Endothelial cell of umbilical vein (primary cell): ENCODE data around the gene SMAD3. TPM values are rescaled to one million over a fixed set of nuclear protein-coding genes. Genes with fewer than 3 reads are reported as not detected.

ENCODE experiments used
- BruUV-seq: library from RNA; stranded (reverse); fragments of 400-500 nt; replicated peaks from 2 replicates; lab custom pipeline; 2021; lab: Mats Ljungman, UMichigan
- CTCF ChIA-PET: fragments of 300-600, 350-600 bp; sonication (Branson Sonifier 250); formaldehyde crosslinking; loops from one replicate; lab custom pipeline; 2021; ENCODE audit warnings: antibody characterized with exemption, inconsistent platforms; lab: Charles Lee
- POLR2A ChIA-PET: fragments of 300-600, 350-600 bp; sonication (Branson Sonifier 250); formaldehyde crosslinking; loops from one replicate; lab custom pipeline; 2021; ENCODE audit warnings: antibody characterized with exemption, inconsistent platforms; lab: Charles Lee
- DNase-seq: peaks from one replicate; pipeline ENCODE4 v3.0.0-alpha.2; 2011; ENCODE audit warnings: low read depth, low spot score
- FAIRE-seq: peaks from 2 replicates; lab custom pipeline; 2011; peaks lifted over from hg19 to GRCh38; lab: Jason Lieb, UNC
- H2AFZ ChIP-seq: 2 replicates; pipeline ENCODE4 v1.6.0; 2012; ENCODE audit warnings: low read depth, low read length, control low read depth, inconsistent platforms
- H3K27ac ChIP-seq: 2 replicates; pipeline ENCODE4 v1.5.1; 2011; ENCODE audit warnings: low read depth, mild to moderate bottlenecking, control low read depth, low read length, moderate library complexity; ENCODE audit not compliant: insufficient read depth
- H3K27me3 ChIP-seq, 2 experiments: 2 replicates each; pipeline versions ENCODE4 v1.6.0 to v1.6.1; 2011; ENCODE audit warnings: low read length in 2 of 2, mixed read lengths in 1 of 2; ENCODE audit not compliant: control insufficient read depth in 2 of 2, insufficient read depth in 2 of 2
- H3K36me3 ChIP-seq, 2 experiments: 2 replicates in 1 of 2; 3 replicates in 1 of 2; pipeline ENCODE4 v1.5.1; 2011; ENCODE audit warnings: low read length in 2 of 2, mild to moderate bottlenecking in 1 of 2, moderate library complexity in 1 of 2; ENCODE audit not compliant: control insufficient read depth in 2 of 2, insufficient read depth in 2 of 2; ENCODE audit errors: extremely low read depth in 1 of 2
- H3K4me1 ChIP-seq: 3 replicates; pipeline ENCODE4 v1.5.1; 2011; ENCODE audit warnings: mild to moderate bottlenecking, low read length; ENCODE audit not compliant: control insufficient read depth, insufficient read depth; ENCODE audit errors: extremely low read depth
- H3K4me2 ChIP-seq: 2 replicates; pipeline ENCODE4 v1.6.1; 2011; ENCODE audit warnings: low read length, control low read depth, mixed read lengths; ENCODE audit not compliant: insufficient read depth
- H3K4me3 ChIP-seq, 3 experiments: fragments of 200-600 bp in 1 of 3; sonication (generic), shearing (Covaris generic) in 1 of 3; replicated peaks in 1 of 3; 2 replicates each; pipeline ENCODE4 v1.5.1; 2011 to 2016; ENCODE audit warnings: control low read depth in 3 of 3, low read length in 3 of 3, mild to moderate bottlenecking in 2 of 3, inconsistent platforms in 1 of 3, low read depth in 1 of 3, moderate library complexity in 1 of 3; ENCODE audit not compliant: insufficient read depth in 1 of 3
- H3K79me2 ChIP-seq: 2 replicates; pipeline ENCODE4 v1.6.0; 2012; ENCODE audit warnings: low read length, inconsistent platforms; ENCODE audit not compliant: control insufficient read depth, insufficient read depth
- H3K9ac ChIP-seq: replicated peaks from 2 replicates; pipeline ENCODE3; 2011; ENCODE audit warnings: low read length, control low read depth; ENCODE audit not compliant: insufficient read depth; ENCODE audit errors: extremely low read depth
- H3K9me1 ChIP-seq: replicated peaks from 3 replicates; pipeline ENCODE4 v1.6.0; 2011; ENCODE audit warnings: mild to moderate bottlenecking, low read length; ENCODE audit not compliant: control insufficient read depth, insufficient read depth; ENCODE audit errors: extremely low read depth
- H3K9me3 ChIP-seq: replicated peaks from 2 replicates; pipeline ENCODE4 v1.5.1; 2012; ENCODE audit warnings: low read length, inconsistent platforms; ENCODE audit not compliant: control insufficient read depth, insufficient read depth
- H4K20me1 ChIP-seq: replicated peaks from 2 replicates; pipeline ENCODE3; 2011; ENCODE audit warnings: mild to moderate bottlenecking, low read length; ENCODE audit not compliant: control insufficient read depth, insufficient read depth; ENCODE audit errors: extremely low read depth
- CTCF ChIP-seq, 2 donors: IDR thresholded peaks; 1 replicate in 1 of 2; 2 replicates in 1 of 2; pipeline ENCODE4 v1.5.1; 2011; ENCODE audit warnings: low read length in 2 of 2, mild to moderate bottlenecking in 2 of 2, moderate library complexity in 2 of 2, control low read depth in 1 of 2, inconsistent platforms in 1 of 2, low read depth in 1 of 2; ENCODE audit not compliant: insufficient read depth in 1 of 2; ENCODE audit errors: extremely low read depth in 1 of 2
- EZH2 ChIP-seq: IDR thresholded peaks from 2 replicates; pipeline ENCODE4 v1.6.1; 2012; ENCODE audit warnings: borderline replicate concordance, low read depth, mild to moderate bottlenecking, moderate library complexity, low read length, inconsistent platforms; ENCODE audit not compliant: severe bottlenecking
- FOS ChIP-seq: IDR thresholded peaks from 2 replicates; pipeline ENCODE4 v1.6.1; 2011; ENCODE audit warnings: mild to moderate bottlenecking, low read length, moderate library complexity, borderline replicate concordance; ENCODE audit not compliant: insufficient read depth
- GATA2 ChIP-seq: IDR thresholded peaks from 2 replicates; pipeline ENCODE4 v1.7.0; 2011; ENCODE audit warnings: low read depth, mild to moderate bottlenecking, moderate library complexity, mixed read lengths, low read length; ENCODE audit not compliant: insufficient read length, insufficient read depth
- JUN ChIP-seq: IDR thresholded peaks from 2 replicates; pipeline ENCODE4 v1.6.1; 2011; ENCODE audit warnings: borderline replicate concordance, low read depth; ENCODE audit not compliant: insufficient read length, insufficient read depth
- MAX ChIP-seq: IDR thresholded peaks from 2 replicates; pipeline ENCODE4 v1.6.1; 2011; ENCODE audit not compliant: insufficient read depth, insufficient read length
- MYC ChIP-seq: IDR thresholded peaks from one replicate; pipeline ENCODE4 v1.6.1; 2011; ENCODE audit warnings: mild to moderate bottlenecking, low read depth, low read length
- POLR2A ChIP-seq: IDR thresholded peaks from 2 replicates; pipeline ENCODE4 v1.6.1; 2012; ENCODE audit warnings: low read depth, mild to moderate bottlenecking, control low read depth, low read length
- POLR2AphosphoS5 ChIP-seq: IDR thresholded peaks from 2 replicates; pipeline ENCODE4 v1.6.1; 2012; ENCODE audit warnings: low read depth, mild to moderate bottlenecking, control low read depth, low read length, moderate library complexity; ENCODE audit not compliant: insufficient read depth
- dilution Hi-C: fragments of 300-500 bp; cut with MboI; formaldehyde crosslinking; loops from one replicate; pipeline ENCODE4 v1.15.0; 2019; ENCODE audit warnings: low sequenced_read_pairs; ENCODE audit not compliant: extremely low pct_ligation_motif_present
- intact Hi-C: fragments of 100-400 bp; cut with micrococcal nuclease; formaldehyde crosslinking; loops from one replicate; pipeline ENCODE4 v1.10.0; 2022
- polyA plus RNA-seq, 4 experiments: library from polyadenylated mRNA; depleted of rRNA in 3 of 4; stranded (reverse) in 3 of 4; unstranded in 1 of 4; fragments of >200 nt; gene quantifications; 2 replicates each; pipeline versions ENCODE4 v1.2.1 to v1.2.3, GENCODE V29; 2011 to 2012; ENCODE audit warnings: missing spikeins in 1 of 4
- total RNA-seq: library from RNA; stranded (reverse); gene quantifications from 2 replicates; pipeline ENCODE4 v1.2.3, GENCODE V29; 2021

Gene SMAD3
- total and polyA plus RNA-seq, 2 donors (not counting 3 experiments of a cell fraction or from before 2014, with no cell fraction given), result 56.4 to 88.2 TPM

GRCh38 chr15:67190813-67191212 lies 125.4 kb downstream of the SMAD3 start:
- no peak overlapping the region for H3K27ac ChIP-seq

More at GRCh38 chr15:67190813-67191212, 125.4 kb downstream of the SMAD3 start:
- no peak for DNase-seq
- FAIRE-seq, result no peak
- peaks cover 38 to 45% of the 10 kb centered on the region in 2 experiments for H3K36me3 ChIP-seq
- H3K4me3 ChIP-seq, result no peak overlapping the region
- no peaks in the 10 kb centered on the region for H3K9me1 ChIP-seq
- TF ChIP-seq FOS (no peak), MYC (no peak), CTCF (IDR thresholded peaks at IDR 0.05; ENCODE audit: extremely low read depth in 1 of 2, insufficient read depth in 1 of 2, low read depth in 1 of 2, low read length in 2 of 2) (no peak), GATA2 (no peak), JUN (no peak), POLR2AphosphoS5 (no peak), MAX (no peak), EZH2 (no peak), POLR2A (no peak)
- H3K9me3 ChIP-seq, result no peaks in the 10 kb centered on the region
- H2AFZ ChIP-seq, result no peak overlapping the region
- CTCF ChIA-PET, result no interaction called here
- POLR2A ChIA-PET, result no interaction called here
- dilution Hi-C loops, result no loop called here
- H4K20me1 ChIP-seq, result no peaks in the 10 kb centered on the region
- TSS peak; percentile 5 for BruUV-seq
- no peaks in the 10 kb centered on the region for H3K4me1 ChIP-seq
- no peaks in the 10 kb centered on the region for H3K79me2 ChIP-seq
- H3K27me3 ChIP-seq, result no peaks in the 10 kb centered on the region
- intact Hi-C loops, result no loop called here
- no peak overlapping the region for H3K9ac ChIP-seq
- H3K4me2 ChIP-seq, result no peak overlapping the region
